ENCODE data around the gene GOLGA5. TPM values are rescaled to one million over a fixed set of nuclear protein-coding genes. Genes with fewer than 3 reads are reported as not detected.

Gene GOLGA5
- total and polyA plus RNA-seq, 2 experiments from 2014 or later = 50.0 to 62.4 TPM

DNA sequence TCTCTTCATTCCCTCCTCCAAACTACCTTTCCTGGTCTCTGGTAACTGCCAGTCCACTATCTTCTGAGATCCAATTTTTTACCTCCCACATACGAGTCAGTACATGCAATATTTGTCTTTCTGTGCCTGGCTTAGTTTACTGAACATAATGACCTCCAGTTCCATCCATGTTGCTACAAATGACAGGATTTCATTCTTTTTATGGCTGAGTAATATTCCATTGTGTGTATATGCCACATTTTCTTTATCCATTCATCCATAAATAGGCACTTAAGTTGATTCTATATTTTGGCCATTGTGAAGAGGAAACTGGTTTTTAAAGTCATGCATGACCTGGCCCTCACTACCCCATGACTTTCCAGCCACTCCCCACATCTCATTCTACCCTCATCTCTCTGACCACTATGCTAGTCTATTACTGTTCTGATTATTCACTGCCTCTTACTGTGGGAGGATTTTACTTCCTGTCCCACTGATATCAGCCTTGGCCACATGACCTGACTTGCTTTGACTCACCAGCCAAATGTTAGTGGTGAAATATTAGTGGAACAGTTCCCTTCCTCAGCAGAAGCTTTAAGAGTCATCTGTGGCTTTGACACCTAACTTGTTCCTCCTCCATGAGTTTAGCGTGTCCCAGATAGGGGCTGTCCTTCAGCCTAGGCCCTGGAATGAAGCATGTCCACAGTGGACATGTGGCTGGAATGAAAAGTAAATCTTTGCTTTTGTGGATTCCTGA is 52.2 kb downstream of the GOLGA5 start:
- TF ChIP-seq EZH2 (IDR thresholded peaks at IDR 0.05; ENCODE audit: borderline replicate concordance) = no peak
- no peak for TF ChIP-seq EZH2phosphoT487 (IDR thresholded peaks at IDR 0.05; ENCODE audit: low read depth, severe bottlenecking, unreplicated experiment)
- TF ChIP-seq, protein P1, sequence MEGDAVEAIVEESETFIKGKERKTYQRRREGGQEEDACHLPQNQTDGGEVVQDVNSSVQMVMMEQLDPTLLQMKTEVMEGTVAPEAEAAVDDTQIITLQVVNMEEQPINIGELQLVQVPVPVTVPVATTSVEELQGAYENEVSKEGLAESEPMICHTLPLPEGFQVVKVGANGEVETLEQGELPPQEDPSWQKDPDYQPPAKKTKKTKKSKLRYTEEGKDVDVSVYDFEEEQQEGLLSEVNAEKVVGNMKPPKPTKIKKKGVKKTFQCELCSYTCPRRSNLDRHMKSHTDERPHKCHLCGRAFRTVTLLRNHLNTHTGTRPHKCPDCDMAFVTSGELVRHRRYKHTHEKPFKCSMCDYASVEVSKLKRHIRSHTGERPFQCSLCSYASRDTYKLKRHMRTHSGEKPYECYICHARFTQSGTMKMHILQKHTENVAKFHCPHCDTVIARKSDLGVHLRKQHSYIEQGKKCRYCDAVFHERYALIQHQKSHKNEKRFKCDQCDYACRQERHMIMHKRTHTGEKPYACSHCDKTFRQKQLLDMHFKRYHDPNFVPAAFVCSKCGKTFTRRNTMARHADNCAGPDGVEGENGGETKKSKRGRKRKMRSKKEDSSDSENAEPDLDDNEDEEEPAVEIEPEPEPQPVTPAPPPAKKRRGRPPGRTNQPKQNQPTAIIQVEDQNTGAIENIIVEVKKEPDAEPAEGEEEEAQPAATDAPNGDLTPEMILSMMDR (IDR thresholded peaks at IDR 0.05; ENCODE audit: poor library complexity) = no peak
- no peak overlapping the region for H2AFZ ChIP-seq
- H3K4me1 ChIP-seq (ENCODE audit: insufficient read depth) = no peaks in the 10 kb centered on the region
- DNase-seq (ENCODE audit: low spot score) = peak; percentile 16
- H3K27ac ChIP-seq = no peak overlapping the region
- WGBS (ENCODE audit: low lambda C conversion rate, missing lambda C conversion rate) = 88% methylated on average over 2 of the region's 2 CpGs
- no peaks in the 10 kb centered on the region for H3K9me3 ChIP-seq (ENCODE audit: low read depth)
- no peaks in the 10 kb centered on the region for H4K20me1 ChIP-seq (ENCODE audit: insufficient read depth, poor library complexity, severe bottlenecking)
- no peak overlapping the region for H3K4me2 ChIP-seq
- H3K4me3 ChIP-seq = no peak overlapping the region
- H3K9me2 ChIP-seq (replicated peaks; ENCODE audit: insufficient read depth) = no peaks in the 10 kb centered on the region
- no peaks in the 10 kb centered on the region for H3K27me3 ChIP-seq
- no peaks in the 10 kb centered on the region for H3K36me3 ChIP-seq (replicated peaks; ENCODE audit: insufficient read depth, low read depth)
- H3K79me2 ChIP-seq = no peaks in the 10 kb centered on the region

GRCh38 chr14:92847278-92847677 is 53.2 kb downstream of the GOLGA5 start:
- no peaks in the 10 kb centered on the region for H3K4me1 ChIP-seq (ENCODE audit: insufficient read depth)
- H3K27me3 ChIP-seq = no peaks in the 10 kb centered on the region
- no peaks in the 10 kb centered on the region for H3K79me2 ChIP-seq
- TF ChIP-seq, protein P1 (IDR thresholded peaks at IDR 0.05; ENCODE audit: poor library complexity) = no peak
- TF ChIP-seq EZH2phosphoT487 (IDR thresholded peaks at IDR 0.05; ENCODE audit: low read depth, severe bottlenecking, unreplicated experiment) = no peak
- H3K4me3 ChIP-seq = no peak overlapping the region
- 78% methylated on average over 6 of the region's 6 CpGs for WGBS (ENCODE audit: low lambda C conversion rate, missing lambda C conversion rate)
- no peak overlapping the region for H3K27ac ChIP-seq
- H2AFZ ChIP-seq = no peak overlapping the region
- no peak for DNase-seq (ENCODE audit: low spot score)
- H3K9me3 ChIP-seq (ENCODE audit: low read depth) = no peaks in the 10 kb centered on the region
- H3K4me2 ChIP-seq = no peak overlapping the region
- H4K20me1 ChIP-seq (ENCODE audit: insufficient read depth, poor library complexity, severe bottlenecking) = no peaks in the 10 kb centered on the region
- H3K36me3 ChIP-seq (replicated peaks; ENCODE audit: insufficient read depth, low read depth) = no peaks in the 10 kb centered on the region
- H3K9me2 ChIP-seq (replicated peaks; ENCODE audit: insufficient read depth) = no peaks in the 10 kb centered on the region

- H3K9me2 ChIP-seq (replicated peaks; ENCODE audit: insufficient read depth) = no peaks in the 10 kb centered on the region
- no peaks in the 10 kb centered on the region for H3K4me1 ChIP-seq (ENCODE audit: insufficient read depth)
- no peaks in the 10 kb centered on the region for H3K79me2 ChIP-seq
- no peak overlapping the region for H3K4me3 ChIP-seq
- no peak for DNase-seq (ENCODE audit: low spot score)
- H3K9me3 ChIP-seq (ENCODE audit: low read depth) = no peaks in the 10 kb centered on the region
- H4K20me1 ChIP-seq (ENCODE audit: insufficient read depth, poor library complexity, severe bottlenecking) = no peaks in the 10 kb centered on the region
- H3K36me3 ChIP-seq (replicated peaks; ENCODE audit: insufficient read depth, low read depth) = no peaks in the 10 kb centered on the region
- H2AFZ ChIP-seq = no peak overlapping the region
- H3K4me2 ChIP-seq = no peak overlapping the region
- 21% methylated on average over 2 of the region's 2 CpGs for WGBS (ENCODE audit: low lambda C conversion rate, missing lambda C conversion rate)
- H3K27me3 ChIP-seq = no peaks in the 10 kb centered on the region
- TF ChIP-seq EZH2 (IDR thresholded peaks at IDR 0.05; ENCODE audit: borderline replicate concordance) (no peak), EZH2phosphoT487 (IDR thresholded peaks at IDR 0.05; ENCODE audit: low read depth, severe bottlenecking, unreplicated experiment) (no peak)
- TF ChIP-seq, protein P1 (IDR thresholded peaks at IDR 0.05; ENCODE audit: poor library complexity) = no peak
- H3K27ac ChIP-seq = no peak overlapping the region
These were observed 53.6 kb downstream of the GOLGA5 start for GRCh38 chr14:92847749-92848148.
